NCI-H1930 (cell line): Measurements from ENCODE around the gene ADARB2.
"Not testable (repeated sequence)": the region's sequence is repeated elsewhere in the genome, so short reads cannot be mapped to it uniquely, and the experiment has no call there.

Experiments
- DNase-seq, 2 experiments: peaks; one replicate each; lab custom pipeline; 2025; lab: John Stamatoyannopoulos, UW

ADARB2 gene

GRCh38 chr10:1169981-1170866, 567.1 kb downstream of the ADARB2 start:
- DNase-seq, result no peak

- DNase-seq, result no peak
Observed at GRCh38 chr10:1169186-1169885, 568.0 kb downstream of the ADARB2 start.

GRCh38 chr10:1168763-1169162, 568.6 kb downstream of the ADARB2 start:
- no peak for DNase-seq

- no peak for DNase-seq
Observed at GRCh38 chr10:1166828-1167275, 570.5 kb downstream of the ADARB2 start.

GRCh38 chr10:1166101-1166827, 571.1 kb downstream of the ADARB2 start:
- no peak for DNase-seq

GRCh38 chr10:1163831-1164230, 573.5 kb downstream of the ADARB2 start:
- DNase-seq, result no peak

GRCh38 chr10:1163204-1163660, 574.1 kb downstream of the ADARB2 start:
- DNase-seq, result no peak

- no peak for DNase-seq
Observed at GRCh38 chr10:1162481-1163203, 574.7 kb downstream of the ADARB2 start.

- not testable (repeated sequence) for DNase-seq
Observed at GRCh38 chr10:1161315-1161673, 576.0 kb downstream of the ADARB2 start.

- DNase-seq, result no peak
Observed at GRCh38 chr10:1160561-1161314, 576.6 kb downstream of the ADARB2 start.

GRCh38 chr10:1159131-1160061, 577.9 kb downstream of the ADARB2 start:
- DNase-seq, result no peak

- DNase-seq, result not testable (repeated sequence)
Observed at GRCh38 chr10:1158536-1158935, 578.8 kb downstream of the ADARB2 start.

- no peak for DNase-seq
Observed at GRCh38 chr10:1158066-1158465, 579.3 kb downstream of the ADARB2 start.

- no peak for DNase-seq
Observed at GRCh38 chr10:1157615-1157933, 579.8 kb downstream of the ADARB2 start.

GRCh38 chr10:1156921-1157614, 580.3 kb downstream of the ADARB2 start:
- DNase-seq, result no peak

GRCh38 chr10:1156616-1156886, 580.8 kb downstream of the ADARB2 start:
- no peak for DNase-seq

GRCh38 chr10:1155791-1156615, 581.3 kb downstream of the ADARB2 start:
- DNase-seq, result no peak

- no peak for DNase-seq
Observed at GRCh38 chr10:1154531-1155295, 582.6 kb downstream of the ADARB2 start.
